Measurements from ENCODE around the gene KRT24. TPM values are rescaled to one million over a fixed set of nuclear protein-coding genes. Genes with fewer than 3 reads are reported as not detected.

The KRT24 gene
- total and polyA plus RNA-seq, 2 donors (not counting 3 experiments of a cell fraction or from before 2014, with no cell fraction given): not detected

DNA sequence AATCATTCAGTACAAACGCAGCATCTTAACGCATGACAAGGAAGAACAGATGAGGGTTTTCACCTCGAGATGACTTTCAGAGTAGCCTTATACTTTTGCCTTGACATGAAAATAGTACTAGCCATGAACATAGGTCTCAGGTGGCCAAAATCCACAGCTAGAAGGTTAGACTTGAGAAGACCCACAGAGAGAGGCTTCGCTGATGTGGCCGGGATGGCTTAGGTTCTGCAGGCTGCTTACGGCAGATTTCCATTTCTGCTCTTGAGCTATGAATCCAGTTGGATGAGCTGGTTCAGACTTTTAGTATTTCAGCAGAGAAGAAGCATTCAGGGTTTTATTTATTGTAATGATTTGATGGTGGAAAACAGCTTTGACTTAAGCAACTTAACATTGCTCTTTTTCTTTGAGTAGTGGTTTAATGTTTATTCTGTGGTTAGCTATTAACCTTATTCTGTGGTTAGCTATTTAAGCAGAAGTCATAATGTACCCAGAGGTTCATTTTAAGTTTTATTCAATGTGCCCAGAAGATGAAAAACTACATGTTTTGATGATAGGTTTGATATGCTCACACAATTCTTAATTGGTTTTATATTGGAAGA lies 7.6 kb downstream of the KRT24 start:
- Histone ChIP-seq H3K4me3 (replicated peaks in 1 of 3; ENCODE audit: insufficient read depth in 1 of 3, low read depth in 1 of 3, low read length in 3 of 3) (no peak overlapping the region), H2AFZ (ENCODE audit: low read depth, low read length) (no peak overlapping the region), H3K27ac (ENCODE audit: insufficient read depth, low read depth, low read length) (no peak overlapping the region), H3K9me1 (replicated peaks; ENCODE audit: control insufficient read depth, extremely low read depth, insufficient read depth, low read length) (no peaks in the 10 kb centered on the region), H3K9me3 (replicated peaks; ENCODE audit: control insufficient read depth, insufficient read depth, low read length) (no peaks in the 10 kb centered on the region), H3K9ac (replicated peaks; ENCODE audit: extremely low read depth, insufficient read depth, low read length) (no peak overlapping the region), H3K79me2 (ENCODE audit: control insufficient read depth, insufficient read depth, low read length) (no peaks in the 10 kb centered on the region), H3K4me1 (ENCODE audit: control insufficient read depth, extremely low read depth, insufficient read depth, low read length) (no peaks in the 10 kb centered on the region), H3K4me2 (ENCODE audit: insufficient read depth, low read length) (no peak overlapping the region), H3K36me3 (ENCODE audit: control insufficient read depth in 2 of 2, extremely low read depth in 1 of 2, insufficient read depth in 2 of 2, low read length in 2 of 2) (no peaks in the 10 kb centered on the region), H3K27me3 (ENCODE audit: control insufficient read depth in 2 of 2, insufficient read depth in 2 of 2, low read length in 2 of 2) (peaks cover 3 to 8% of the 10 kb centered on the region in 2 experiments), H4K20me1 (replicated peaks; ENCODE audit: control insufficient read depth, extremely low read depth, insufficient read depth, low read length) (no peaks in the 10 kb centered on the region)
- ChIA-PET CTCF (interaction anchor here (1.7 to 4.1 kb wide), 2 partner anchors 9 to 26 kb away, joined by 3 to 12 read pairs; no protein-coding TSS in a partner anchor), POLR2A (no interaction called here)
- dilution Hi-C loops (cut with MboI; ENCODE audit: extremely low pct_ligation_motif_present, low sequenced_read_pairs): no loop called here
- TF ChIP-seq EZH2 (IDR thresholded peaks at IDR 0.05; ENCODE audit: borderline replicate concordance, low read depth, low read length, severe bottlenecking) (no peak), POLR2A (IDR thresholded peaks at IDR 0.05; ENCODE audit: low read depth, low read length) (no peak), POLR2AphosphoS5 (IDR thresholded peaks at IDR 0.05; ENCODE audit: insufficient read depth, low read depth, low read length) (no peak)
- no TSS peak for BruUV-seq (replicated peaks)
- DNase-seq (ENCODE audit: low read depth, low spot score) (no peak), FAIRE-seq (no peak)
- intact Hi-C loops (cut with micrococcal nuclease): no loop called here

DNA sequence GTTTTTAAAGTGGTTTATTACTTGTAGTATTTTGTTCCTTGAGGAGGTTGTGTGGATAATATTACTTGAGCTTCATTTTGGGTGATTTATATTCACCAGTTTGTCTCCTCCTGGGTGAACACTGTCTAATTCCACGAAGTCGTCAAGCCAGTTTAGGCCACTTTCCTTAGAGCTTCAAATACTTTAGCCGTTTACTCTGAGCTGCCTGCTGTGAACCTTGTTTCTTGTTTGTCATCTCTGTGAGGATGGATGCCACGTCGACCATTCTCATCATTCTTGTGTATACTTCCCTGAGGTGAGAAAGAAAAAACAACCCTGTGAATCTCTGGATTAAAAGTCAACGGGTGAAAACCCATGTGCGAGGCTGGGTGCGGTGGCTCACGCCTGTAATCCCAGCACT lies 9.0 kb downstream of the KRT24 start:
- no peaks in the 10 kb centered on the region for H3K9me1 ChIP-seq (replicated peaks; ENCODE audit: control insufficient read depth, extremely low read depth, insufficient read depth, low read length)
- H3K4me1 ChIP-seq (ENCODE audit: control insufficient read depth, extremely low read depth, insufficient read depth, low read length): no peaks in the 10 kb centered on the region
- no peak overlapping the region for H3K27ac ChIP-seq (ENCODE audit: insufficient read depth, low read depth, low read length)
- no peak overlapping the region for H3K4me3 ChIP-seq (replicated peaks in 1 of 3; ENCODE audit: insufficient read depth in 1 of 3, low read depth in 1 of 3, low read length in 3 of 3)
- H3K36me3 ChIP-seq (ENCODE audit: control insufficient read depth in 2 of 2, extremely low read depth in 1 of 2, insufficient read depth in 2 of 2, low read length in 2 of 2): no peaks in the 10 kb centered on the region
- H2AFZ ChIP-seq (ENCODE audit: low read depth, low read length): no peak overlapping the region
- H4K20me1 ChIP-seq (replicated peaks; ENCODE audit: control insufficient read depth, extremely low read depth, insufficient read depth, low read length): no peaks in the 10 kb centered on the region
- BruUV-seq (replicated peaks): no TSS peak
- dilution Hi-C loops (cut with MboI; ENCODE audit: extremely low pct_ligation_motif_present, low sequenced_read_pairs) (no loop called here), intact Hi-C loops (cut with micrococcal nuclease) (no loop called here)
- H3K27me3 ChIP-seq (ENCODE audit: control insufficient read depth in 2 of 2, insufficient read depth in 2 of 2, low read length in 2 of 2): peaks cover 3 to 8% of the 10 kb centered on the region in 2 experiments
- ChIA-PET POLR2A (no interaction called here), CTCF (interaction anchor here (4.1 kb wide), 1 partner anchor 11 kb away, joined by 12 read pairs; no protein-coding TSS in a partner anchor)
- TF ChIP-seq POLR2A (IDR thresholded peaks at IDR 0.05; ENCODE audit: low read depth, low read length): no peak
- no peak for TF ChIP-seq JUN (IDR thresholded peaks at IDR 0.05; ENCODE audit: borderline replicate concordance, insufficient read depth, insufficient read length, low read depth)
- no peak for TF ChIP-seq POLR2AphosphoS5 (IDR thresholded peaks at IDR 0.05; ENCODE audit: insufficient read depth, low read depth, low read length)
- TF ChIP-seq, protein P1, sequence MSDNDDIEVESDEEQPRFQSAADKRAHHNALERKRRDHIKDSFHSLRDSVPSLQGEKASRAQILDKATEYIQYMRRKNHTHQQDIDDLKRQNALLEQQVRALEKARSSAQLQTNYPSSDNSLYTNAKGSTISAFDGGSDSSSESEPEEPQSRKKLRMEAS (IDR thresholded peaks at IDR 0.05; ENCODE audit: insufficient read depth, insufficient read length): no peak
- TF ChIP-seq MYC (IDR thresholded peaks at IDR 0.05; ENCODE audit: low read depth, low read length): no peak
- no peak for TF ChIP-seq EZH2 (IDR thresholded peaks at IDR 0.05; ENCODE audit: borderline replicate concordance, low read depth, low read length, severe bottlenecking)
- TF ChIP-seq, protein P2, sequence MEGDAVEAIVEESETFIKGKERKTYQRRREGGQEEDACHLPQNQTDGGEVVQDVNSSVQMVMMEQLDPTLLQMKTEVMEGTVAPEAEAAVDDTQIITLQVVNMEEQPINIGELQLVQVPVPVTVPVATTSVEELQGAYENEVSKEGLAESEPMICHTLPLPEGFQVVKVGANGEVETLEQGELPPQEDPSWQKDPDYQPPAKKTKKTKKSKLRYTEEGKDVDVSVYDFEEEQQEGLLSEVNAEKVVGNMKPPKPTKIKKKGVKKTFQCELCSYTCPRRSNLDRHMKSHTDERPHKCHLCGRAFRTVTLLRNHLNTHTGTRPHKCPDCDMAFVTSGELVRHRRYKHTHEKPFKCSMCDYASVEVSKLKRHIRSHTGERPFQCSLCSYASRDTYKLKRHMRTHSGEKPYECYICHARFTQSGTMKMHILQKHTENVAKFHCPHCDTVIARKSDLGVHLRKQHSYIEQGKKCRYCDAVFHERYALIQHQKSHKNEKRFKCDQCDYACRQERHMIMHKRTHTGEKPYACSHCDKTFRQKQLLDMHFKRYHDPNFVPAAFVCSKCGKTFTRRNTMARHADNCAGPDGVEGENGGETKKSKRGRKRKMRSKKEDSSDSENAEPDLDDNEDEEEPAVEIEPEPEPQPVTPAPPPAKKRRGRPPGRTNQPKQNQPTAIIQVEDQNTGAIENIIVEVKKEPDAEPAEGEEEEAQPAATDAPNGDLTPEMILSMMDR (IDR thresholded peaks at IDR 0.05; ENCODE audit: extremely low read depth in 1 of 2, insufficient read depth in 1 of 2, low read depth in 1 of 2, low read length in 2 of 2): no peak
- no peak for TF ChIP-seq GATA2 (IDR thresholded peaks at IDR 0.05; ENCODE audit: insufficient read depth, insufficient read length, low read depth, low read length)
- TF ChIP-seq FOS (IDR thresholded peaks at IDR 0.05; ENCODE audit: borderline replicate concordance, insufficient read depth, low read length): no peak
- no peaks in the 10 kb centered on the region for H3K79me2 ChIP-seq (ENCODE audit: control insufficient read depth, insufficient read depth, low read length)
- H3K9me3 ChIP-seq (replicated peaks; ENCODE audit: control insufficient read depth, insufficient read depth, low read length): no peaks in the 10 kb centered on the region
- no peak overlapping the region for H3K4me2 ChIP-seq (ENCODE audit: insufficient read depth, low read length)
- no peak overlapping the region for H3K9ac ChIP-seq (replicated peaks; ENCODE audit: extremely low read depth, insufficient read depth, low read length)
- no peak for FAIRE-seq
- DNase-seq (ENCODE audit: low read depth, low spot score): no peak

Measured in endothelial cell of umbilical vein (primary cell).